K562 (cell line): ENCODE data around the gene JUP. TPM values are rescaled to one million over a fixed set of nuclear protein-coding genes. Genes with fewer than 3 reads are reported as not detected.

Source experiments
- ATAC-seq: fragments of 200-7000 bp; cut with Tn5 transposase; 3 replicates; pipeline ENCODE4 v1.9.1; 2020; ENCODE audit warnings: moderate library complexity
- BruUV-seq: library from RNA; stranded (reverse); fragments of 400-500 nt; replicated peaks from 2 replicates; lab custom pipeline; 2021; lab: Mats Ljungman, UMichigan
- CTCF ChIA-PET: fragments of 300-600 bp; formaldehyde crosslinking; extraction: SDS; loops from one replicate; lab custom pipeline; 2021; ENCODE audit warnings: low intra/inter-chr PET ratio; lab: Yijun Ruan, JAX
- POLR2A ChIA-PET: fragments of 300-600, 350-650 bp; sonication (Branson Sonifier 250); formaldehyde crosslinking; extraction: SDS; loops from one replicate; lab custom pipeline; 2021; ENCODE audit warnings: antibody characterized with exemption, inconsistent platforms; lab: Yijun Ruan, JAX
- DNase-seq, 4 experiments: peaks; one replicate each; pipeline versions ENCODE4 v3.0.0 to v3.0.0-alpha.2; 2011 to 2018; ENCODE audit warnings: low spot score in 3 of 4, mixed read lengths in 3 of 4; ENCODE audit errors: extremely low read depth in 1 of 4
- FAIRE-seq: peaks from 2 replicates; lab custom pipeline; 2011; peaks lifted over from hg19 to GRCh38; lab: Jason Lieb, UNC
- H2AFZ ChIP-seq: 2 replicates; pipeline ENCODE4 v1.6.0; 2011; ENCODE audit warnings: low read depth, low read length, control low read depth, inconsistent platforms
- H3K27ac ChIP-seq: fragments of 200-600 bp; 3 replicates; pipeline ENCODE4 v1.8.0; 2011; ENCODE audit warnings: low read depth, mild to moderate bottlenecking, control low read depth, inconsistent platforms, low read length, moderate library complexity, mixed read lengths; ENCODE audit errors: extremely low read depth
- H3K27me3 ChIP-seq, 2 experiments: fragments of 300-600 bp in 1 of 2; 2 replicates in 1 of 2; 3 replicates in 1 of 2; pipeline versions ENCODE4 v1.6.0 to v1.8.0; 2011; ENCODE audit warnings: inconsistent platforms in 2 of 2, low read length in 2 of 2, mild to moderate bottlenecking in 1 of 2, mixed read lengths in 1 of 2, moderate library complexity in 1 of 2; ENCODE audit not compliant: control insufficient read depth in 2 of 2, insufficient read depth in 2 of 2
- H3K36me3 ChIP-seq: fragments of 300-600 bp; 3 replicates; pipeline ENCODE4 v1.8.0; 2011; ENCODE audit warnings: mild to moderate bottlenecking, low read length, inconsistent platforms; ENCODE audit not compliant: control insufficient read depth, insufficient read depth
- H3K4me1 ChIP-seq, 2 experiments: fragments of 200-600 bp in 1 of 2; replicated peaks in 1 of 2; 2 replicates in 1 of 2; 3 replicates in 1 of 2; pipeline versions ENCODE4 v1.5.1 to v1.8.0; 2011; ENCODE audit warnings: inconsistent platforms in 2 of 2, low read length in 2 of 2, mild to moderate bottlenecking in 1 of 2, mixed read lengths in 1 of 2, moderate library complexity in 1 of 2; ENCODE audit not compliant: control insufficient read depth in 2 of 2, insufficient read depth in 2 of 2
- H3K4me2 ChIP-seq: 2 replicates; pipeline ENCODE4 v1.6.1; 2011; ENCODE audit warnings: low read length, control low read depth, inconsistent platforms, mixed read lengths; ENCODE audit not compliant: insufficient read depth
- H3K4me3 ChIP-seq: fragments of 200-600 bp; sonication (generic), shearing (Covaris generic); 2 replicates; pipeline ENCODE4 v1.5.1; 2016; ENCODE audit warnings: control low read depth, inconsistent platforms
- H3K79me2 ChIP-seq: fragments of 200-600 bp; 3 replicates; pipeline ENCODE4 v1.8.0; 2011; ENCODE audit warnings: low read length, inconsistent platforms; ENCODE audit not compliant: control insufficient read depth, insufficient read depth
- H3K9ac ChIP-seq, 2 experiments: 2 replicates each; pipeline versions ENCODE4 v1.6.0 to v1.6.1; 2011; ENCODE audit warnings: low read depth in 2 of 2, low read length in 2 of 2, control low read depth in 1 of 2, inconsistent platforms in 1 of 2, mild to moderate bottlenecking in 1 of 2, mixed read lengths in 1 of 2; ENCODE audit not compliant: insufficient read depth in 1 of 2
- H3K9me1 ChIP-seq: one replicate; pipeline ENCODE4 v1.6.0; 2011; ENCODE audit warnings: inconsistent platforms, mild to moderate bottlenecking, low read length, moderate library complexity; ENCODE audit not compliant: control insufficient read depth, insufficient read depth
- H3K9me3 ChIP-seq: replicated peaks from 2 replicates; pipeline ENCODE4 v1.5.1; 2011; ENCODE audit warnings: low read depth, low read length, inconsistent platforms; ENCODE audit not compliant: control insufficient read depth, insufficient read depth
- H4K20me1 ChIP-seq: replicated peaks from 2 replicates; pipeline ENCODE4 v1.6.1; 2011; ENCODE audit warnings: low read length, inconsistent platforms, mixed read lengths; ENCODE audit not compliant: control insufficient read depth, insufficient read depth
- CBX8 ChIP-seq: fragments of 200-600 bp; sonication (generic); IDR thresholded peaks from 2 replicates; pipeline ENCODE4 v1.6.1; 2012; ENCODE audit warnings: borderline replicate concordance, mixed run types, low read depth, mild to moderate bottlenecking, moderate library complexity, mixed read lengths, low read length, control low read depth, inconsistent platforms; ENCODE audit not compliant: poor library complexity, severe bottlenecking; ENCODE audit errors: extremely low read depth
- CCNT2 ChIP-seq: IDR thresholded peaks from 2 replicates; pipeline ENCODE4 v1.6.1; 2011; ENCODE audit warnings: borderline replicate concordance, low read depth, mild to moderate bottlenecking, moderate library complexity, mixed read lengths, low read length; ENCODE audit not compliant: insufficient read length; ENCODE audit errors: extremely low read depth
- NBN ChIP-seq: fragments of 450-650 bp; IDR thresholded peaks from 2 replicates; pipeline ENCODE4 v1.6.1; 2016; ENCODE audit warnings: low read depth, mild to moderate bottlenecking
- POLR2G ChIP-seq: fragments of 200-400 bp; formaldehyde crosslinking; IDR thresholded peaks from 2 replicates; pipeline ENCODE4 v1.6.1; 2017; ENCODE audit warnings: low read depth, mild to moderate bottlenecking, antibody characterized with exemption, low read length, moderate library complexity
- SRSF3 ChIP-seq: fragments of 200-400 bp; formaldehyde crosslinking; IDR thresholded peaks from 2 replicates; pipeline ENCODE4 v1.6.1; 2016; ENCODE audit warnings: mild to moderate bottlenecking, low read length, moderate library complexity; ENCODE audit not compliant: insufficient read depth
- ZKSCAN1 ChIP-seq: fragments of 150-350 bp; IDR thresholded peaks from 2 replicates; pipeline ENCODE4 v1.6.1; 2016; ENCODE audit warnings: low read depth, low read length
- WGBS: fragments of 100-300 bp; shearing (Covaris generic); methylation state at CpG from one replicate; pipeline ENCODE4 v1.1.6; 2016; ENCODE audit warnings: low coverage, mixed read lengths; ENCODE audit not compliant: insufficient coverage; ENCODE audit errors: missing lambda C conversion rate; 5-methylcytosine and 5-hydroxymethylcytosine counted together
- in situ Hi-C: fragments of 300-500 bp; cut with MboI; formaldehyde crosslinking; loops from 4 replicates; pipeline ENCODE4 v1.15.0; 2018; ENCODE audit warnings: inconsistent platforms, mixed read lengths
- intact Hi-C: fragments of 100-400 bp; cut with micrococcal nuclease; formaldehyde crosslinking; loops from 2 replicates; pipeline ENCODE4 v1.14.2; 2022
- polyA plus RNA-seq, 8 experiments: library from polyadenylated mRNA; depleted of rRNA in 4 of 8; stranded (reverse) in 5 of 8; unstranded in 3 of 8; fragments of >200 nt; fragmentation: Nextera tagmentation in 2 of 8; fragmentation: Illumina TruSeq in 1 of 8; extraction: Ambion mirVana in 2 of 8; extraction: Trizol in 1 of 8; gene quantifications; 2 replicates each; pipeline versions ENCODE4 v1.2.1 to v1.2.3, GENCODE V29; 2011 to 2014; ENCODE audit warnings: inconsistent platforms in 1 of 8, missing spikeins in 1 of 8
- total RNA-seq, 7 experiments: library from RNA; depleted of rRNA in 6 of 7; stranded (reverse); fragments of >200 nt in 6 of 7; fragmentation: Illumina TruSeq in 2 of 7; extraction: Trizol in 2 of 7; gene quantifications; 2 replicates each; pipeline versions ENCODE4 v1.2.1 to v1.2.3, GENCODE V29; 2011 to 2021; ENCODE audit warnings: low replicate concordance in 1 of 7

Gene JUP
- total and polyA plus RNA-seq, 9 of the 15 experiments (the other 6 are each of a cell fraction or from before 2014, with no cell fraction given) = 6.4 to 177 (median 31.2) TPM

GRCh38 chr17:41768682-41769288 is 17.7 kb downstream of the JUP start:
- WGBS = 94% methylated on average over 21 of the region's 23 CpGs
- in situ Hi-C loops (no loop called here), intact Hi-C loops (no loop called here)
- Histone ChIP-seq H3K27me3 (no peaks in the 10 kb centered on the region), H4K20me1 (peaks cover 10% of the 10 kb centered on the region; the same call in 1 of the 2 replicates), H3K79me2 (peaks cover 11% of the 10 kb centered on the region), H3K9ac (no peak overlapping the region), H3K4me2 (no peak overlapping the region), H3K4me1 (peaks cover 0 to 16% of the 10 kb centered on the region in 2 experiments; a peak in 2 of 5 replicates), H2AFZ (no peak overlapping the region), H3K9me3 (no peaks in the 10 kb centered on the region), H3K36me3 (peaks cover 88% of the 10 kb centered on the region), H3K4me3 (no peak overlapping the region), H3K27ac (no peak overlapping the region), H3K9me1 (peaks cover 3% of the 10 kb centered on the region)
- ATAC-seq (no peak), DNase-seq (no peak), FAIRE-seq (no peak)
- no TSS peak for BruUV-seq
- TF ChIP-seq CCNT2 = no peak
- peak; percentile 91 for TF ChIP-seq ZKSCAN1
- POLR2A ChIA-PET = interaction anchor here (0.6 to 0.7 kb wide), 3 partner anchors 9 to 12 kb away, joined by 3 to 4 read pairs (median 3); no protein-coding TSS in a partner anchor
- CTCF ChIA-PET = no interaction called here

- no TSS peak for BruUV-seq
- no peak overlapping the region for H2AFZ ChIP-seq
- ChIA-PET CTCF (no interaction called here), POLR2A (no interaction called here)
- FAIRE-seq (no peak), ATAC-seq (no peak), DNase-seq (peak in 1 of 4 experiments; percentile 5)
- in situ Hi-C loops (no loop called here), intact Hi-C loops (no loop called here)
- peaks cover 92% of the 10 kb centered on the region for H3K36me3 ChIP-seq
- peaks cover 3% of the 10 kb centered on the region for H3K9me1 ChIP-seq
- H4K20me1 ChIP-seq = peaks cover 2% of the 10 kb centered on the region; the same call in 1 of the 2 replicates
- no peaks in the 10 kb centered on the region for H3K27me3 ChIP-seq
- H3K79me2 ChIP-seq = peaks cover under 1% of the 10 kb centered on the region; the same call in 2 of the 3 replicates
- no peak overlapping the region for H3K4me3 ChIP-seq
- TF ChIP-seq SRSF3 (no peak), ZKSCAN1 (peak; percentile 99), POLR2G (0 out of 2 replicates have a peak, but pooled peaks have one; percentile 18), CBX8 (no peak), NBN (no peak)
- no peaks in the 10 kb centered on the region for H3K9me3 ChIP-seq
- no peak overlapping the region for H3K4me2 ChIP-seq
- 93% methylated on average over 15 of the region's 18 CpGs for WGBS
- no peak overlapping the region for H3K27ac ChIP-seq
- no peak overlapping the region for H3K9ac ChIP-seq
- H3K4me1 ChIP-seq = peaks cover 0 to 7% of the 10 kb centered on the region in 2 experiments; a peak in 1 of 5 replicates
Observed at GRCh38 chr17:41767324-41768042, 19.0 kb downstream of the JUP start.
